Kasumi-1 (cell line): Measurements from ENCODE around the gene WDHD1.
"Not testable (repeated sequence)": the region's sequence is repeated elsewhere in the genome, so short reads cannot be mapped to it uniquely, and the experiment has no call there.

Experiments
- DNase-seq, 2 experiments: peaks; one replicate each; lab custom pipeline; 2025; lab: John Stamatoyannopoulos, UW

The WDHD1 gene

DNA sequence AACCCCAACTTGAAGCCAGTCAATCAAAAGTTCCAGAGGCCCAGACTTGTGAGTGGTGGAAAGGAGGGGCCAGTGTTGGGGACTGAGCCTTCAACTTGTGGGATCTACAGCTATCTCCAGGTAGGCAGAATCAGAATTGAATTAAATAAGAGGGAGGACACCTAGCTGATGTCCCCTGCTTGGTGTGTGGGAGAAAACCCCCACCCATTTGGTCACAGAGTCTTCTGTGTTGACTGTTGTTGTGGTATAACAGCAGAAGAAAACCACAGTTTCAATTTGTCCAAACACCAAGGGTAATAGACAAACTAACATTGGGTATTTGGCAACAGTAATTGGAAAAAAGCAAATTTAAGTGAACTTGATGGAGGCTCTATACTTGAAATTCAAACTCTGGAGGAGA lies 120.8 kb downstream of the WDHD1 start:
- no peak for DNase-seq

DNA sequence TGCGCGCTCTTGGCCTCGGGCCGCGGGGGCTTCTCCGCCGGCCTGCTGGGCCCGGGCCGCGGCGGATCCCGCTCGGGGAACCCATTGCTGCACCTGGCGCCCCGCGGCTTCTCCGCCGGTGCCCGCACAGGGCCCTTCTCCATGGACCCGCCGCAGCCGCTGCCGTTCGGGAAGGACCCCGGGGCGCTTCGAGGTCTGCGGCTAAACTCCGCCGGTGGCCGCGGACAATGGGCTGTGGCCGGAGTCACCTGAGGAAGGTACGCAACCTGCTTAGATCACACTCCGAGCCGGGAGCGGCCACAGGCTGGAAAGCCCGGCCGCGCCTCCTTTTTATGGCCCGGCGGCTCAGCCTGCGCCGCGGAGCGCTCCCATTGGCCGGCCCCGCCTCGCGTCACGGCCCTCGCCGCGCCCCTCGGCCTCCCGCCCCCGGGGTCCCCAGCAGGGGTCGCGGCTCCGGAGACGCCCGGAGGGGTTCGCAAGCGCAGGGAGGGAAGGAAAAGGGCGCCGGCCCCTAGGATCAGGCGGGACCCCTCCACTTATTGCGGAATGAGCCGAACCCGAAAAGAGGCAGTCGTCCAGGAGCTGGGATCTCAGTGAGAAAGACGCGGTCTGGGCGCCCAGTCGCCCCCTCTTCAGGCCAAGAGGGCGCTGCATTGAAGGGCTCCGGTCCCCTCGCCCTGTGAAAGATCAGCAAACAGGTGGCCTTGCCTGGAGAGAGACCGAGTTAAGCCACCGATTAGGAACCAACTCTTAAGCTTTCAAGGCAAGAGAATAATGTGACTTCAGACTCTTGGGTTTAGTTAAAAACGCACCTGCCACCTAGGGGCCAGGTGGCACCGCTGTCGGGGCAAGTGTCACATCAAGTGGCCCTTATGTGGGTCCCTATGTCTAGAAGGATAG lies 124.1 kb downstream of the WDHD1 start, which contains the start of gene GCH1:
Gene GCH1 (minus strand): TSS at position 306 of the 900 bp plus-strand sequence. CDS start 163 bp downstream, at position 143.
- DNase-seq = peak; percentile 70 to 76

DNA sequence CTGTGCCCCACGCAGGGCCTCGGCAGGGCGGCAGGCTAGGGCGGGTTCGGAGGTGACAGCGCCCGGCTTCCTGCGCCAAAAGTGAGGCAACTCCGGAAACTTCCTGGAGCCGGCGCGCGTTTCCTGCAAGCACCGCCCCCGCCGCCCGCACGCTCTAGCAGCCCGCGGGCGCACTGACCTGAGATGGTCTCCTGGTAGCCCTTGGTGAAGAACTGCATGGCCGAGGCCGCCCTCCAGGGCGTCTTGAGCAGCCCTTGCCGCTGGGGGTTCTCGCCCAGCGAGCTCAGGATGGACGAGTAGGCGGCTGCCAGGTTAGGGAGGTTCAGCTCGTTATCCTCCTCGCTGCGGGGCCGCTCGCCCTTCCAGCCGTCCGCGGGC lies 124.8 kb downstream of the WDHD1 start:
- DNase-seq = peak; percentile 41 to 60

DNA sequence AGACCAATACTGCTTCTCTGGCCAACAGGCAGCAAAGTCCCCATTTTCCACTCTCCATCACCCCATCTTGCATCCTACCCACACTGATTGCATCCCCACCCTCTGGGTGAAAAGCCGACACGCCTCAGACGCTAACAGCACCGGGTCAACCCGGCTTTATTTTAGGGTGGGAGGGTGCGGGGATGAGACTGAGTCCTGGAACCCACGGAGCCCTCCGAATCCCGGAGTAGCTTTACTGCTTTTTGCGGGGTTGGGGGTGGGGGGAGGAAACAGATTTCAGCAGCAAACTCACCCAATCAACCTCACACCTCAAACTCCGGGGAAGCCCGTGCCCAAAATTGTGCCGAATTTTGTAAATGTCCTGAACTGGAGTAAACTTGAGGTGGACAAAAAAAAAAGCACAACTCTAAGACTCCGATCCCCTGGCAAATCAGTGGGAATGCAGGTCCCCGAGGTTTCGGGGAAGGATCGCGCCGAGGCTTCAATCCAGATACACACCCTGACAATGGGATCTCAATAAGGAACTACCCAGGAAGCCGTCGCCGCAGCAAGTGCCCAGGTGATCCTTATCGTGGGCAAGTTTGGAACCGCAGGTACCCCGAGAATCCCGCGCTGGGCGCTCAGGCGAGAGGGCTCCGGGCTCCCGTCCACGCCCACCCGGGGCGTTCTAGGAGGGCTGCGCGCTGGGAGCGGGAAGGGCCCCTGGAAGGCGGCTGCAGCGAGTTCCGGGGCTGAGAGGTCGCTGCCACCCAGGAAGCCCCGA lies 125.3 kb downstream of the WDHD1 start:
- no peak for DNase-seq

DNA sequence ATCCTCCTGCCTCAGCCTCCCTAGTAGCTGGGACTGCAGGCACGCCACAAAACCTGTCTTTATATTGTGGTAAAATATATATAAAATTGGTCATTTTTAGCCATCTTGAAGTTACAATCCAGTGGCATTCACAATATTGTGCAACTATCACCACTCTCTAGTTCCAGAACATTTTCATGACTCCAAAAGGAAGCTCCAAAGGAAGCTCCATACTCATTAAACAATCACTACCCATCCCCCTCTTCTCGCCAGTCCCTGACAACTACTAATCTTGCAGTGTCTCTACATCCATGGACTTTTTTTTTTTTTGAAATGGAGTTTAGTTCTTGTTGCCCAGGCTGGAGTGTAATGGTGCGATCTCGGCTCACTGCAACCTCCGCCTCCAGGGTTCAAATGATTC lies 127.3 kb downstream of the WDHD1 start:
- DNase-seq = no peak

DNA sequence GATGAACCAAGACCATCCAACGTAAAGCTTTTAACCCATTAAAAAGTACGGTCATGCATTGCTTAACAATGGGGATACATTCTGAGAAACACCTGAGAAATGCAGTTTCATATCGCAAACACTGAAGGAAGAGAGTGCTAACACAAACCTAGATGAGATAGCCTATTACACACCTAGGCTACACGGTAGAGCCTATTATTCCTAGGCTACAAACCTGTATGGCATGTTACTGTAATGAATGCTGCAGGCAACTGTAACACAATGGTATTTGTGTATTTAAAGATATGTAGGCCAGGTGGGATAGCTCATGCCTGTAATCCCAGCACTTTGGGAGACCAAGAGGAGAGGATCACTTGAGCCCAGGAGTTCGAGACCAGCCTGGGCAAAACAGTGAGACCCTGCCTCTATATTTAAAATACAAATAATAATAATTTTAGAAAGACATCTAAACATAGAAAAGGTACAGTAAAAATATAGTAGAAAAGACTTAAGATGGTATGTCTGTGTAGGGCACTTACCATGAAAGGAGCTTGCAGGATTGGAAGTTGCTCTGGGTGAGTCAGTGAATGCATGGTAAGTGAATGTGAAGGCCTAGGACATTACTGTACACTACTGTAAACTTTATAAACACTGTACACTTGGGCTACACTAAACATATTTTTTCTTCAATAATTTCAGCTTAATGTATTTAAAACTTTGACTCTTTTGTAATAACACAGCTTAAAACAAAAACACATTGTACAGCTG lies 128.9 kb downstream of the WDHD1 start:
- DNase-seq = not testable (repeated sequence)

DNA sequence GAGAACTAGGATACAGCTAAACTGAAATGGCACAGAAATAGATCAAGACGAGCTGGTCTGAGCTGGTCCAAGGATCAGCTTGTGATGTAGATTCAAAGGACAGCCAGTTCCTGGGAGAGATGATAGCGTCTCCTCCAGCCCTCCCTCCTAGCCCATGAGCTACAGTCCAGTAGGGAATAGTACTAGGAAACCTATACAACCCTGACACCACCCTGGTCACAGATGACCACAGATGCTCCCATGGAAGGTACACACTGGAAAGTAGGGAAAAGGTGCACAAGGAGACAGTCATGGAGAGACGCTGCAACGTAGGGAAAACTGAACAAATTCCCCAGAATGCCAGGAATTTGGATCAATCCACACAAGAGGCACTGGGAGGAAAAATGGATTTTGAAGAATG lies 131.2 kb downstream of the WDHD1 start:
- no peak for DNase-seq

DNA sequence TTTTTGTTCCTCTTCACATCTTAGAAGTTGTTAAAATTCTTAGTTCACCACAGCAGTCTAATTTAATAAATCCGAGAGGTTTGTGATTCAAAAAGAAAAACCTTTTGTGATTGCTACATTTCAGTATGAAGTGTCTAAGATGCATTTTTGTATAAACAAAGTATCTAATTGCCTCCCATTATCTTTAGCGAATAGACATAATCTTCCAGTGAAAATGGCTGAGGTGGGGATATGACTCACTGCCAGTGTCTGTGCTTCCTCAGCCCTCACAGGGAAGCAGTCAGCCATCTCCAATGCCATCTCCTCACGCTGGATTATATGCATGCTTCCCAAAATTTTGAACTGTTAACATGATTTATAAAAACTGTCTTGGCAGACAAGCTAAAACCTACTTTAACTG lies 131.9 kb downstream of the WDHD1 start:
- no peak for DNase-seq

DNA sequence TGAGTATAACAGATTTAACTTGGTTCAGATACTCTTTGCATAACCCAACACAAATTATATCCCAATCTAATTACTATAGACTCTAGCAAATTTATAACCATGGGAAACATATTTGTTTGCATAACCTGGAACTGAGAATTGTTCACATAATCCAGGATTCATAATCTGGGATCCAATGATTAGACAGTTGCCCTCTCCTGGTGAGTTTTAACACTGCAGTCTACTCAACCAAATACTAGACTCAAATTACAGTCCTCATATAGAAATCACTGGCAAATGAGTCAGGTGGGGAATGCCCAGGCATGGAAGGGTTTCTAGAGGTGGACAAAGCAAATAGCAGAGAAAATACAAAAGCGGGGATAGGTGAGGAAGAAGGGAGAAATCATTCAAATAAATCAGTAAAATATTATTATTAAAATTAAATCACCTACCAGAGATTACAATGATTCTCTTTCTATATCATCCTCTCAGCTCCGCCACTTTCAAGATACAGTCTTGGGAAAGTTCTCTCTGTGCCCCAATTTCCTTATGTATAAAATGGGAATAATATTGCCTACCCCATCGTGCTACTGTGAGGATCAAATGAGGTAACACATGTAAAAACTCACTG lies 133.6 kb downstream of the WDHD1 start:
- peak; percentile 53 to 57 for DNase-seq

DNA sequence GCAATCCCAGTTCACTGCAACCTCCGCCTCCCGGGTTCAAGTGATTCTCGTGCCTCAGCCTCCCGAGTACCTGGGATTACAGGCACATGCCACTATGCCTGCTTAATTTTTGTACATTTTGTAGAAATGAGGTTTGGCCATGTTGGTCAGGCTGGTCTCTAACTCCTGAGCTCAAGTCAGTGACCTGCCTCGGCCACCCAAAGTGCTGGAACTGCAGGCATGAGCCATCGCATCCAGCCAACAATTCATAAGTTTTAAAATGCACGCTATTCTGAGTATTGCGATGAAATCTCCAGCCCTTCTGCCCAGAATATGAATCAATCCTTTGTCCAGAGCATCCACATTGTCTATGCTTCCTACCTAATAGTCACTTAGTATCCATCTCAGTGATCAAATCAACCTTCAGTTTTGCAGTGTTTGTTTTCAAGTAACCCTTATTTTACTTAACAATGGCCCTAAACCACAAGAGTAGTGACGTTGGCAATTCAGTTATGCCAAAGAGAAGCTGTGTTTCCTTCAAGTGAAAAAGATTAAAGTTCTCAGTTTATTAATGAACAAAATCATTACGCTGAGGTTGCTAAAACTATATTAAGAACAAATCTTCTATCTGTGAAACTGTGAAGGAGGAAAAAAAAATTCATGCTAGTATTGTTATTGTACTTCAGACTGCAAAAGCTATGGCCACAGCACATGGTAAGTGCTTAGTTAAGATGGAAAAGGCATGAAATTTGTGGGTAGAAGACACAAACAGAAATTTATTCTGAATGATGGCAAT lies 135.2 kb downstream of the WDHD1 start:
- no peak for DNase-seq

DNA sequence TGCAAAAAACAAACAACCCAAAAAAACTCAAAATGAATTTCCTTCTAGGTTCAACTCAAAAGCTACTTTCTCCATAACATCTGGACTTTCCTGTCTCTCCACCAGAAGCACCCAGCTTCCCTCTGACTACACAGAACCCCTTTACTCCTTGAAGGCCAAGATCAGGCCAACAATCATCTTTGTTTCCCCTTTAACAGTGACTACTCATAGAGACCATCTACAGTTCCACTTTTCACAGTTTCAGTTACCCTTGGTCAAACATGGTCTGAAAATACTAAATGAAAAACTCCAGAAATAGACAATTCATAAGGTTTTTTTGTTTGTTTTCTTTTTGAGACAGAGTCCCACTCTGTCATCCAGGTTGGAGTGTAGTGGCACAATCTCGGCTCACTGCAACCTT lies 136.1 kb downstream of the WDHD1 start:
- no peak for DNase-seq

DNA sequence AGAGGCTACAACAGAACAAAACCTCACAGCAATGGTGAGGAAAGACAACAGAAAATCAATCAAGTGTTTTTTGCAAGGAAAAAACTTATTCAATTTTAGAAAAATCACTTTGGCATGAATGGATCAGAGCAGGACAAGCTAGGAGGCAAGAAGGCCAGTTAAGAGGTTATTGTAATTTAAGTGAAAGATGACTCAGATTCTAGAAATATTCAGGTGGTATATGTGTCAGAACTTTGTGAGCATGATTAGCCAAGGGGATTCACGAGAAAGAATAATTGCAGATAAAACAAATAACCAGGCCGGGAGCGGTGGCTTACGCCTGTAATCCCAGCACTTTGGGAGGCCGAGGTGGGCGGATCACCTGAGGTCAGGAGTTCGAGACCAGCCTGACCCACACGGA lies 137.0 kb downstream of the WDHD1 start:
- no peak for DNase-seq
